PC-9 (cell line): Measurements from ENCODE around the gene NUP155. TPM values are rescaled to one million over a fixed set of nuclear protein-coding genes. Genes with fewer than 3 reads are reported as not detected.

Source experiments
- BruUV-seq: library from RNA; stranded (reverse); fragments of 400-500 nt; replicated peaks from 2 replicates; lab custom pipeline; 2021; lab: Mats Ljungman, UMichigan
- CTCF ChIA-PET: fragments of 300-600 bp; sonication (Branson Sonifier 250); formaldehyde crosslinking; loops from one replicate; lab custom pipeline; 2022; ENCODE audit warnings: antibody characterized with exemption; lab: Charles Lee
- POLR2A ChIA-PET: fragments of 300-600 bp; sonication (Branson Sonifier 250); formaldehyde crosslinking; loops from one replicate; lab custom pipeline; 2022; ENCODE audit warnings: antibody characterized with exemption; ENCODE audit not compliant: unreplicated experiment; lab: Charles Lee
- DNase-seq, 2 experiments: peaks; one replicate each; pipeline versions ENCODE4 v3.0.0 to v3.0.0-alpha.2; 2015 to 2022; ENCODE audit warnings: mixed read lengths in 1 of 2
- H2AFZ ChIP-seq: fragments of 200-600 bp; sonication (generic); 2 replicates; pipeline ENCODE4 v1.8.1; 2017; ENCODE audit warnings: antibody characterized with exemption
- H3F3A ChIP-seq: fragments of 200-600 bp; sonication (generic); 2 replicates; pipeline ENCODE4 v1.8.1; 2017; ENCODE audit warnings: antibody characterized with exemption, mild to moderate bottlenecking, low read depth; ENCODE audit not compliant: insufficient read depth
- H3K27ac ChIP-seq: fragments of 200-600 bp; sonication (generic); 2 replicates; pipeline ENCODE4 v1.6.1; 2016; ENCODE audit warnings: mixed run types
- H3K27me3 ChIP-seq: fragments of 200-600 bp; sonication (generic); 2 replicates; pipeline ENCODE4 v1.6.1; 2016; ENCODE audit warnings: low read depth, mixed run types; ENCODE audit not compliant: insufficient read depth
- H3K36me3 ChIP-seq: fragments of 200-600 bp; sonication (generic); 2 replicates; pipeline ENCODE4 v1.6.1; 2016; ENCODE audit warnings: low read depth, mixed run types
- H3K4me1 ChIP-seq: fragments of 200-600 bp; sonication (generic); replicated peaks from 2 replicates; pipeline ENCODE4 v1.6.1; 2016; ENCODE audit warnings: mixed run types; ENCODE audit not compliant: insufficient read depth
- H3K4me2 ChIP-seq: fragments of 200-600 bp; sonication (generic); 2 replicates; pipeline ENCODE4 v1.6.1; 2017; ENCODE audit warnings: mixed run types
- H3K4me3 ChIP-seq: fragments of 200-600 bp; sonication (generic); 2 replicates; pipeline ENCODE4 v1.6.1; 2016; ENCODE audit warnings: mixed run types
- H3K79me2 ChIP-seq: fragments of 200-600 bp; sonication (generic); 2 replicates; pipeline ENCODE4 v1.6.1; 2017; ENCODE audit warnings: low read depth, mixed run types
- H3K9me2 ChIP-seq: fragments of 200-600 bp; sonication (generic); 2 replicates; pipeline ENCODE4 v1.8.1; 2017; ENCODE audit warnings: mild to moderate bottlenecking; ENCODE audit not compliant: insufficient read depth
- H3K9me3 ChIP-seq: fragments of 200-600 bp; sonication (generic); 2 replicates; pipeline ENCODE4 v1.8.1; 2016; ENCODE audit warnings: low read depth; ENCODE audit not compliant: insufficient read depth
- H4K20me1 ChIP-seq: fragments of 200-600 bp; sonication (generic); 2 replicates; pipeline ENCODE4 v1.8.1; 2017; ENCODE audit not compliant: insufficient read depth
- CTCF ChIP-seq: fragments of 200-600 bp; sonication (generic); conservative IDR thresholded peaks from 2 replicates; pipeline ENCODE4 v1.6.1; 2017; ENCODE audit warnings: mixed run types, antibody characterized with exemption, mild to moderate bottlenecking, moderate library complexity
- EZH2 ChIP-seq: fragments of 200-600 bp; sonication (generic); IDR thresholded peaks from 2 replicates; pipeline ENCODE4 v1.8.0; 2017; ENCODE audit warnings: antibody characterized with exemption, low read depth
- intact Hi-C: fragments of 100-400 bp; cut with micrococcal nuclease; formaldehyde crosslinking; loops from one replicate; pipeline ENCODE4 v1.10.0; 2022; ENCODE audit not compliant: unreplicated experiment
- total RNA-seq: library from RNA; stranded (reverse); gene quantifications from 2 replicates; pipeline ENCODE4 v1.2.3, GENCODE V29; 2021

Gene NUP155
- total RNA-seq, 1 experiment from 2014 or later = 92.3 TPM

GRCh38 chr5:37248421-37248969 lies 122.4 kb downstream of the NUP155 start:
- POLR2A ChIA-PET = interaction anchor here (0.5 to 0.9 kb wide), 8 partner anchors 17 to 266 kb away, joined by 4 to 8 read pairs (median 6); partner anchors contain the start of gene NUP155
- H3K36me3 ChIP-seq = no peaks in the 10 kb centered on the region
- no peaks in the 10 kb centered on the region for H3K9me2 ChIP-seq
- no peaks in the 10 kb centered on the region for H3K27me3 ChIP-seq
- H3K27ac ChIP-seq = no peak overlapping the region
- H4K20me1 ChIP-seq = no peaks in the 10 kb centered on the region
- intact Hi-C loops = loop anchor here (2.0 kb wide), 1 partner anchor 42 kb away; no protein-coding TSS in a partner anchor
- peak overlapping the region; percentile 93 for H3K4me2 ChIP-seq
- H3K4me3 ChIP-seq = peak overlapping the region; percentile 95
- H3K79me2 ChIP-seq = no peaks in the 10 kb centered on the region
- BruUV-seq = TSS peak; percentile 52
- TF ChIP-seq CTCF = no peak
- TF ChIP-seq EZH2 = no peak
- peak in 1 of 2 experiments; percentile 18 for DNase-seq
- peaks cover 12% of the 10 kb centered on the region for H3K4me1 ChIP-seq
- CTCF ChIA-PET = interaction anchor here (0.5 to 1.7 kb wide), 3 partner anchors 24 to 100 kb away, joined by 6 to 9 read pairs (median 7); no protein-coding TSS in a partner anchor
- peak overlapping the region; percentile 94 for H2AFZ ChIP-seq
- no peaks in the 10 kb centered on the region for H3K9me3 ChIP-seq
- H3F3A ChIP-seq = peaks cover 26% of the 10 kb centered on the region

- H2AFZ ChIP-seq = no peak overlapping the region
- POLR2A ChIA-PET = no interaction called here
- no peaks in the 10 kb centered on the region for H3K36me3 ChIP-seq
- H3K9me2 ChIP-seq = no peaks in the 10 kb centered on the region
- H4K20me1 ChIP-seq = no peaks in the 10 kb centered on the region
- peak overlapping the region; percentile 93; the same call in 1 of the 2 replicates for H3K4me2 ChIP-seq
- no peak for TF ChIP-seq EZH2
- no peak for TF ChIP-seq CTCF
- intact Hi-C loops = no loop called here
- no peak overlapping the region for H3K27ac ChIP-seq
- no peaks in the 10 kb centered on the region for H3K27me3 ChIP-seq
- DNase-seq = no peak
- no peak overlapping the region for H3K4me3 ChIP-seq
- H3K9me3 ChIP-seq = no peaks in the 10 kb centered on the region
- peaks cover 12% of the 10 kb centered on the region for H3K4me1 ChIP-seq
- peaks cover 26% of the 10 kb centered on the region for H3F3A ChIP-seq
- no peaks in the 10 kb centered on the region for H3K79me2 ChIP-seq
- CTCF ChIA-PET = no interaction called here
- BruUV-seq = no TSS peak
Observed at GRCh38 chr5:37247496-37247895, 123.4 kb downstream of the NUP155 start.

GRCh38 chr5:37247036-37247435 lies 123.9 kb downstream of the NUP155 start:
- no peaks in the 10 kb centered on the region for H3K79me2 ChIP-seq
- intact Hi-C loops = no loop called here
- H2AFZ ChIP-seq = no peak overlapping the region
- H3K9me2 ChIP-seq = no peaks in the 10 kb centered on the region
- H3K36me3 ChIP-seq = no peaks in the 10 kb centered on the region
- no peak for DNase-seq
- H3K9me3 ChIP-seq = no peaks in the 10 kb centered on the region
- POLR2A ChIA-PET = interaction anchor here (0.6 to 0.9 kb wide), 2 partner anchors 28 to 1849 kb away, joined by 3 to 21 read pairs; no protein-coding TSS in a partner anchor
- no TSS peak for BruUV-seq
- H3K4me1 ChIP-seq = peaks cover 12% of the 10 kb centered on the region
- no peak overlapping the region for H3K4me2 ChIP-seq
- no peaks in the 10 kb centered on the region for H3K27me3 ChIP-seq
- H3K4me3 ChIP-seq = no peak overlapping the region
- H4K20me1 ChIP-seq = no peaks in the 10 kb centered on the region
- CTCF ChIA-PET = interaction anchor here (0.5 kb wide), 1 partner anchor 114 kb away, joined by 9 read pairs; no protein-coding TSS in a partner anchor
- H3K27ac ChIP-seq = no peak overlapping the region
- TF ChIP-seq CTCF = no peak
- no peak for TF ChIP-seq EZH2
- H3F3A ChIP-seq = peaks cover 26% of the 10 kb centered on the region

Other genes starting within 250 kb of the NUP155 start
- 32.5 and 45.5 TPM in 2 replicates for gene CPLANE1, start 121.7 kb downstream of the NUP155 start, total RNA-seq
- 63.9 and 78.2 TPM in 2 replicates for gene WDR70, start 8.2 kb upstream of the NUP155 start, total RNA-seq